ENCODE results near the gene GABRE.
"Not testable (repeated sequence)": the region's sequence is repeated elsewhere in the genome, so short reads cannot be mapped to it uniquely, and the experiment has no call there.

GABRE gene

GRCh38 chrX:151962034-151962433, 12.4 kb downstream of the GABRE start:
- DNase-seq: no peak

- no peak for DNase-seq
These were observed 16.4 kb downstream of the GABRE start for GRCh38 chrX:151958101-151958500.

GRCh38 chrX:151954730-151955129, 19.7 kb downstream of the GABRE start:
- no peak for DNase-seq

GRCh38 chrX:151938172-151938571, 36.3 kb downstream of the GABRE start:
- DNase-seq: no peak

- no peak for DNase-seq
These were observed 39.1 kb downstream of the GABRE start for GRCh38 chrX:151935358-151935757.

GRCh38 chrX:151929126-151929525, 45.4 kb downstream of the GABRE start:
- no peak for DNase-seq

- DNase-seq: no peak
These were observed 50.8 kb downstream of the GABRE start for GRCh38 chrX:151923648-151924047.

- DNase-seq: no peak
These were observed 51.8 kb downstream of the GABRE start for GRCh38 chrX:151922692-151923091.

GRCh38 chrX:151921866-151922265, 52.6 kb downstream of the GABRE start:
- no peak for DNase-seq

- DNase-seq: no peak
These were observed 53.2 kb downstream of the GABRE start for GRCh38 chrX:151921292-151921691.

- no peak for DNase-seq
These were observed 53.9 kb downstream of the GABRE start for GRCh38 chrX:151920530-151920929.

- no peak for DNase-seq
These were observed 54.4 kb downstream of the GABRE start for GRCh38 chrX:151920101-151920500.

- no peak for DNase-seq
These were observed 54.9 kb downstream of the GABRE start for GRCh38 chrX:151919610-151920009.

GRCh38 chrX:151918736-151919135, 55.7 kb downstream of the GABRE start:
- DNase-seq: not testable (repeated sequence)

GRCh38 chrX:151912780-151913179, 61.7 kb downstream of the GABRE start, which contains the start of gene MAGEA4:
Gene MAGEA4 (plus strand): TSS chrX:151912889. CDS start chrX:151923665, 10,776 bp downstream.
- no peak for DNase-seq

- no peak for DNase-seq
These were observed 62.3 kb downstream of the GABRE start for GRCh38 chrX:151912221-151912620.

- DNase-seq: no peak
These were observed 69.5 kb downstream of the GABRE start for GRCh38 chrX:151904989-151905388.

All from right hindlimb (tissue), 1 donor.